ENCODE measurements around the gene CCDC91.
"Not testable (repeated sequence)": the region's sequence is repeated elsewhere in the genome, so short reads cannot be mapped to it uniquely, and the experiment has no call there.

The CCDC91 gene

DNA sequence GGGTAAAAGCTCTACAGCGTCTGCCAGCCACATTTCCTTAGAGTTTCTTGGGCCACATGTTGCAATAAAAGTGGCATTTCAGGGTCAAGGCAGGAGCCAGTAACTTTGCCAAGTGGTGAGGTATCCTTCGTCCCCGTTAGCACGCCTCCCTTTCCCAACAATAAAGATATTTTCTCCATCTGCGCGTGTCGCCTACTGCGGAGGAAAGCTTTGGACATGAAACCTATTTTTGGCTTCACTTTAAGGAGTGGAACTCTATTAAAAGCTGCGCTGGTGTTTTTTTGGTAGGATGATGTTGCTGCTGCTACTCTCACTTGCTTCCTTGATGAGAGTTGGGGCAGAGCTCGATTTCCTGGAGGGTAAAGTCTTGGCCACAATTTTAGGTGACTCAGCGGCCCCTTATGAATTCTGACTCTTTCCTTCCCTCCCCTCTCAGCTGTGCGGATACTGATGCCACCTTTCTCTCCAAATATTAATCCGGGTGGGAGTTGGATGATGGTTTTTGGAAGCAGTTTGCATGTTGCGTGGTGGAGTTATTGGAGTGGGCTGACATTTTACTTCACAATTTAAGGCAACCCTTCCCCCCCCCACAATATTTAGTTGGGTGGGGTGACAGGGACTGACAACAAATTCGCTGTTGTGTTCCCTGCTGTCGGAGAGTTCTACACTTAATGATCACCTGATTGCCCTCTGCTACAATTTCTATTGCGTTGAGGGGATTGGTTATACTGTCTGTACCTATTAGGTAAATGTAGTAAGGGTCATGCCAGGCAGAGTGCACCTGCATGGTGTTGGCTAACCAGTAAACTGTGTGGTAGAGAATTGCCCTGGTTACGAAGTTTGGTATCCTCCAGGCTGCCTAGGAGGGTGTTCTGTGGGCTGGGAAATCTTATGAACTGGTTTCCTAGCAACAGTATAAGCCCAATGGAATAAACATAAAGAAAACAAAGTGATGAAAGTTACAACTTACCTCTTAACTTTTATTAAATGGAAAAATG, 1.1 kb downstream of the CCDC91 start:
- H3K27me3 ChIP-seq (ENCODE audit: low read length), result no peaks in the 10 kb centered on the region
- peak overlapping the region; percentile 72 for H3K4me3 ChIP-seq (ENCODE audit: insufficient read depth, low read length, poor library complexity, severe bottlenecking)
- TF ChIP-seq, protein P1, sequence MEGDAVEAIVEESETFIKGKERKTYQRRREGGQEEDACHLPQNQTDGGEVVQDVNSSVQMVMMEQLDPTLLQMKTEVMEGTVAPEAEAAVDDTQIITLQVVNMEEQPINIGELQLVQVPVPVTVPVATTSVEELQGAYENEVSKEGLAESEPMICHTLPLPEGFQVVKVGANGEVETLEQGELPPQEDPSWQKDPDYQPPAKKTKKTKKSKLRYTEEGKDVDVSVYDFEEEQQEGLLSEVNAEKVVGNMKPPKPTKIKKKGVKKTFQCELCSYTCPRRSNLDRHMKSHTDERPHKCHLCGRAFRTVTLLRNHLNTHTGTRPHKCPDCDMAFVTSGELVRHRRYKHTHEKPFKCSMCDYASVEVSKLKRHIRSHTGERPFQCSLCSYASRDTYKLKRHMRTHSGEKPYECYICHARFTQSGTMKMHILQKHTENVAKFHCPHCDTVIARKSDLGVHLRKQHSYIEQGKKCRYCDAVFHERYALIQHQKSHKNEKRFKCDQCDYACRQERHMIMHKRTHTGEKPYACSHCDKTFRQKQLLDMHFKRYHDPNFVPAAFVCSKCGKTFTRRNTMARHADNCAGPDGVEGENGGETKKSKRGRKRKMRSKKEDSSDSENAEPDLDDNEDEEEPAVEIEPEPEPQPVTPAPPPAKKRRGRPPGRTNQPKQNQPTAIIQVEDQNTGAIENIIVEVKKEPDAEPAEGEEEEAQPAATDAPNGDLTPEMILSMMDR (IDR thresholded peaks at IDR 0.05; ENCODE audit: insufficient read depth, low read length, poor library complexity, severe bottlenecking), result no peak
- no peak for TF ChIP-seq EZH2phosphoT487 (conservative IDR thresholded peaks at IDR 0.05; ENCODE audit: low read length)
- peak overlapping the region; percentile 88 for H2AFZ ChIP-seq (ENCODE audit: low read depth, low read length, severe bottlenecking)
- peak overlapping the region; percentile 44 for H3K27ac ChIP-seq (ENCODE audit: low read depth, low read length)
- no peaks in the 10 kb centered on the region for H3K9me3 ChIP-seq (ENCODE audit: insufficient read depth, low read length)
- peak overlapping the region; percentile 70 for H3K9ac ChIP-seq (ENCODE audit: low read length)
- no peaks in the 10 kb centered on the region for H4K20me1 ChIP-seq (ENCODE audit: low read depth, low read length)
- peaks cover 43% of the 10 kb centered on the region for H3K79me2 ChIP-seq (ENCODE audit: insufficient read depth, low read length)
- no peaks in the 10 kb centered on the region for H3K36me3 ChIP-seq (ENCODE audit: low read length)
- peak overlapping the region; percentile 64 for H3K4me2 ChIP-seq (ENCODE audit: low read depth, low read length, poor library complexity, severe bottlenecking)
- H3K9me2 ChIP-seq (replicated peaks; ENCODE audit: insufficient read depth, low read length), result no peaks in the 10 kb centered on the region
- H3F3A ChIP-seq (ENCODE audit: insufficient read depth), result no peaks in the 10 kb centered on the region; the same call in 1 of the 2 replicates

DNA sequence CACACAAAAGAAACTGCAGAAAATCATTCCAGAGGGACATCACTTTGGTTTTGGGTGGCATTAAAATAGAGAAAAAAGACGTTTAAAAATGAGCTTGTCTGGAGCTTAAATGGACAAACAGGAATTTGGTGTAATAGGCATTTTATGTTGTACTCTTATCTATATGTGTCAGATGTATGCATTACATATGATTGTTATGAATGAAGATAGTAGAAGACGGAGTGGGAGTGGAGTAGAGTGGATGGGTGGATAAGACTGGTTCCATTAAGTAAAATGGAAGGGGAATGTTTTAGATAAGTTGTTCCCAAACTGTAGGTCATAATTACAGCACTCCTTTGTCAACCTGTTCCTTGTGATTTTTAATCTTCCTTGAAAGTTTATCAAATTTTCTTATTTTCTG, 1.9 kb downstream of the CCDC91 start:
- Histone ChIP-seq H4K20me1 (ENCODE audit: low read depth, low read length) (no peaks in the 10 kb centered on the region), H3K9me3 (ENCODE audit: insufficient read depth, low read length) (no peaks in the 10 kb centered on the region), H3K27ac (ENCODE audit: low read depth, low read length) (no peak overlapping the region), H3K9me2 (replicated peaks; ENCODE audit: insufficient read depth, low read length) (no peaks in the 10 kb centered on the region), H3K9ac (ENCODE audit: low read length) (no peak overlapping the region), H3K79me2 (ENCODE audit: insufficient read depth, low read length) (peaks cover 50% of the 10 kb centered on the region), H3K36me3 (ENCODE audit: low read length) (0 out of 2 replicates have a peak, but pooled peaks cover 4% of the 10 kb centered on the region), H2AFZ (ENCODE audit: low read depth, low read length, severe bottlenecking) (no peak overlapping the region), H3F3A (ENCODE audit: insufficient read depth) (no peaks in the 10 kb centered on the region; the same call in 1 of the 2 replicates), H3K27me3 (ENCODE audit: low read length) (no peaks in the 10 kb centered on the region), H3K4me3 (ENCODE audit: insufficient read depth, low read length, poor library complexity, severe bottlenecking) (no peak overlapping the region), H3K4me2 (ENCODE audit: low read depth, low read length, poor library complexity, severe bottlenecking) (peak overlapping the region; percentile 64)
- TF ChIP-seq, protein P1 (IDR thresholded peaks at IDR 0.05; ENCODE audit: insufficient read depth, low read length, poor library complexity, severe bottlenecking), result no peak
- no peak for TF ChIP-seq EZH2phosphoT487 (conservative IDR thresholded peaks at IDR 0.05; ENCODE audit: low read length)

DNA sequence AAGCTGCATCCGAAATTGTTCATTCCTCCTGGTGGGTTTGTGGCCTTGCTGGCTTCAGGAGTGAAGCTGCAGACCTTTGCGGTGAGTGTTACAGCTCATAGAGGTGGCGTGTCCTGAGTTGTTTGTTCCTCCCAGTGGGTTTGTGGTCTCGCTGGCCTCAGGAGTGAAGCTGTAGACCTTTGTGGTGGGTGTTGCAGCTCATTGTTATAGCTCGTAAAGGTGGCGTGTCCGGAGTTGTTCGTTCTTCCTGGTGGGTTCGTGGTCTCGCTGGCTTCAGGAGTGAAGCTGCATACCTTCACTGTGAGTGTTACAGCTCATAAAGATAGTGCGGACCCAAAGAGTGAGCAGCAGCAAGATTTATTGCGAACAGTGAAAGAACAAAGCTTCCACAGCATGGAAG, 4.4 kb downstream of the CCDC91 start:
- not testable (repeated sequence) for H3K4me3 ChIP-seq (ENCODE audit: insufficient read depth, low read length, poor library complexity, severe bottlenecking); H3K27me3 ChIP-seq (ENCODE audit: low read length); H3K4me2 ChIP-seq (ENCODE audit: low read depth, low read length, poor library complexity, severe bottlenecking); H3K27ac ChIP-seq (ENCODE audit: low read depth, low read length); H2AFZ ChIP-seq (ENCODE audit: low read depth, low read length, severe bottlenecking); H3F3A ChIP-seq (ENCODE audit: insufficient read depth); H3K36me3 ChIP-seq (ENCODE audit: low read length); H4K20me1 ChIP-seq (ENCODE audit: low read depth, low read length); H3K9me3 ChIP-seq (ENCODE audit: insufficient read depth, low read length); H3K9me2 ChIP-seq (replicated peaks; ENCODE audit: insufficient read depth, low read length); H3K9ac ChIP-seq (ENCODE audit: low read length)
- peaks cover 63% of the 10 kb centered on the region for H3K79me2 ChIP-seq (ENCODE audit: insufficient read depth, low read length)

DNA sequence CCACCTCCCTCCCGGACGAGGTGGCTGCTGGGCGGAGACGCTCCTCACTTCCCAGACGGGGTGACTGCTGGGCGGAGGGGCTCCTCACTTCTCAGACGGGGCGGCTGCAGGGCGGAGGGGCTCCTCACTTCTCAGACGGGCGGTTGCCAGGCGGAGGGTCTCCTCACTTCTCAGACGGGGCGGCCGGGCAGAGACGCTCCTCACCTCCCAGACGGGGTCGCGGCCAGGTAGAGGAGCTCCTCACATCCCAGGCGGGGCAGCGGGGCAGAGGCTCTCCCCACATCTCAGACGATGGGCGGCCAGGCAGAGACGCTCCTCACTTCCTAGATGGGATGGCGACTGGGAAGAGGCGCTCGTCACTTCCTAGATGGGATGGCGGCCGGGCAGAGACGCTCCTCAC, 10.9 kb downstream of the CCDC91 start:
- H4K20me1 ChIP-seq (ENCODE audit: low read depth, low read length); H3K4me3 ChIP-seq (ENCODE audit: insufficient read depth, low read length, poor library complexity, severe bottlenecking); H3K9me3 ChIP-seq (ENCODE audit: insufficient read depth, low read length); H3K27ac ChIP-seq (ENCODE audit: low read depth, low read length); H3F3A ChIP-seq (ENCODE audit: insufficient read depth); H3K4me2 ChIP-seq (ENCODE audit: low read depth, low read length, poor library complexity, severe bottlenecking); H3K27me3 ChIP-seq (ENCODE audit: low read length); H2AFZ ChIP-seq (ENCODE audit: low read depth, low read length, severe bottlenecking); H3K36me3 ChIP-seq (ENCODE audit: low read length); H3K9ac ChIP-seq (ENCODE audit: low read length); H3K9me2 ChIP-seq (replicated peaks; ENCODE audit: insufficient read depth, low read length): not testable (repeated sequence)
- peaks cover 55% of the 10 kb centered on the region for H3K79me2 ChIP-seq (ENCODE audit: insufficient read depth, low read length)

Measured in SU-DHL-6 (cell line).